H1 (cell line): ENCODE data around the gene CTNS. TPM values are rescaled to one million over a fixed set of nuclear protein-coding genes. Genes with fewer than 3 reads are reported as not detected.

Experiments used
- CTCF ChIA-PET: fragments of 300-600 bp; sonication (Branson Sonifier 250); formaldehyde crosslinking; loops from one replicate; lab custom pipeline; 2021; ENCODE audit not compliant: partially characterized antibody; lab: Charles Lee
- POLR2A ChIA-PET: fragments of 300-600 bp; sonication (Branson Sonifier 250); formaldehyde crosslinking; loops from one replicate; lab custom pipeline; 2021; ENCODE audit warnings: inconsistent platforms; ENCODE audit not compliant: partially characterized antibody; lab: Charles Lee
- DNase-seq, 2 experiments: peaks; one replicate each; pipeline versions ENCODE4 v3.0.0 to v3.0.0-alpha.2; 2010 to 2022; ENCODE audit warnings: low spot score in 2 of 2, low read depth in 1 of 2, mixed read lengths in 1 of 2
- FAIRE-seq: peaks from 2 replicates; lab custom pipeline; 2011; peaks lifted over from hg19 to GRCh38; lab: Jason Lieb, UNC
- H2AFZ ChIP-seq: 2 replicates; pipeline ENCODE4 v1.8.1; 2012; ENCODE audit warnings: low read length, inconsistent platforms
- H2AK5ac ChIP-seq: 2 replicates; pipeline ENCODE4 v1.6.1; 2013; ENCODE audit warnings: low read depth, low read length
- H2BK120ac ChIP-seq: replicated peaks from 2 replicates; pipeline ENCODE3; 2013; ENCODE audit warnings: low read depth, low read length, inconsistent platforms
- H2BK12ac ChIP-seq: 2 replicates; pipeline ENCODE4 v1.6.1; 2013; ENCODE audit warnings: low read depth, low read length
- H2BK15ac ChIP-seq: 2 replicates; pipeline ENCODE4 v1.6.1; 2013; ENCODE audit warnings: low read length
- H2BK20ac ChIP-seq: 2 replicates; pipeline ENCODE4 v1.6.1; 2013; ENCODE audit warnings: low read length
- H2BK5ac ChIP-seq: 2 replicates; pipeline ENCODE4 v1.6.1; 2013; ENCODE audit warnings: low read depth, low read length
- H3K14ac ChIP-seq: 2 replicates; pipeline ENCODE4 v1.6.1; 2013; ENCODE audit warnings: inconsistent platforms; ENCODE audit not compliant: insufficient read length
- H3K18ac ChIP-seq: 2 replicates; pipeline ENCODE4 v1.6.1; 2013; ENCODE audit warnings: low read length; ENCODE audit errors: extremely low read depth
- H3K23ac ChIP-seq: 2 replicates; pipeline ENCODE4 v1.6.1; 2013; ENCODE audit warnings: inconsistent platforms; ENCODE audit not compliant: insufficient read length
- H3K23me2 ChIP-seq: 2 replicates; pipeline ENCODE4 v1.6.1; 2013; ENCODE audit warnings: low read depth, low read length
- H3K27ac ChIP-seq: 2 replicates; pipeline ENCODE4 v1.6.1; 2011; ENCODE audit warnings: low read depth, low read length, inconsistent platforms
- H3K27me3 ChIP-seq, 4 experiments: replicated peaks in 1 of 4; 1 replicate in 1 of 4; 2 replicates in 3 of 4; pipeline versions ENCODE4 v1.6.1 to v1.8.1; 2011 to 2013; ENCODE audit warnings: low read length in 3 of 4, mild to moderate bottlenecking in 3 of 4, inconsistent platforms in 2 of 4, mixed read lengths in 2 of 4, moderate library complexity in 1 of 4; ENCODE audit not compliant: control insufficient read depth in 3 of 4, insufficient read depth in 3 of 4; ENCODE audit errors: extremely low read depth in 1 of 4
- H3K36me3 ChIP-seq, 4 experiments: 2 replicates each; pipeline versions ENCODE4 v1.6.1 to v1.8.1; 2011 to 2013; ENCODE audit warnings: mild to moderate bottlenecking in 4 of 4, low read length in 3 of 4, moderate library complexity in 2 of 4, control low read depth in 1 of 4, inconsistent platforms in 1 of 4; ENCODE audit not compliant: insufficient read depth in 4 of 4, control insufficient read depth in 2 of 4
- H3K4ac ChIP-seq: replicated peaks from 2 replicates; pipeline ENCODE3; 2013; ENCODE audit warnings: low read length, low read depth, mixed read lengths, inconsistent platforms; ENCODE audit not compliant: insufficient read length
- H3K4me1 ChIP-seq, 4 experiments: replicated peaks in 1 of 4; 1 replicate in 1 of 4; 2 replicates in 3 of 4; pipeline versions ENCODE4 v1.6.1 to v1.8.1; 2011 to 2013; ENCODE audit warnings: low read length in 3 of 4, inconsistent platforms in 2 of 4, mixed read lengths in 1 of 4; ENCODE audit not compliant: insufficient read depth in 4 of 4, control insufficient read depth in 3 of 4
- H3K4me2 ChIP-seq, 2 experiments: 2 replicates each; pipeline versions ENCODE4 v1.6.1 to v1.8.1; 2011 to 2013; ENCODE audit warnings: low read depth in 2 of 2, low read length in 2 of 2, control low read depth in 1 of 2, inconsistent platforms in 1 of 2, mild to moderate bottlenecking in 1 of 2; ENCODE audit not compliant: insufficient read depth in 1 of 2
- H3K4me3 ChIP-seq, 4 experiments: fragments of 200-600, 300-600 bp in 1 of 4; sonication (generic), shearing (Covaris generic), sonication (Bioruptor Twin) in 1 of 4; 2 replicates each; pipeline versions ENCODE4 v1.5.1 to v1.8.1; 2011 to 2016; ENCODE audit warnings: low read length in 4 of 4, low read depth in 3 of 4, control low read depth in 2 of 4, inconsistent platforms in 2 of 4, mild to moderate bottlenecking in 2 of 4, mixed read lengths in 1 of 4, moderate library complexity in 1 of 4; ENCODE audit not compliant: insufficient read depth in 2 of 4; ENCODE audit errors: extremely low read depth in 1 of 4
- H3K56ac ChIP-seq: replicated peaks from 2 replicates; pipeline ENCODE3; 2013; ENCODE audit warnings: low read depth, mild to moderate bottlenecking, mixed read lengths, low read length, inconsistent platforms; ENCODE audit not compliant: insufficient read length
- H3K79me1 ChIP-seq: 2 replicates; pipeline ENCODE4 v1.6.1; 2013; ENCODE audit warnings: low read depth, low read length, control low read depth
- H3K79me2 ChIP-seq, 2 experiments: 2 replicates each; pipeline versions ENCODE4 v1.6.1 to v1.8.1; 2012 to 2013; ENCODE audit warnings: low read length in 2 of 2, mild to moderate bottlenecking in 2 of 2, inconsistent platforms in 1 of 2; ENCODE audit not compliant: insufficient read depth in 2 of 2, control insufficient read depth in 1 of 2
- H3K9ac ChIP-seq, 4 experiments: replicated peaks in 1 of 4; 1 replicate in 1 of 4; 2 replicates in 3 of 4; pipeline versions ENCODE4 v1.6.1 to v1.8.1; 2011 to 2013; ENCODE audit warnings: low read depth in 3 of 4, low read length in 3 of 4, control low read depth in 2 of 4, mild to moderate bottlenecking in 2 of 4, moderate library complexity in 2 of 4, inconsistent platforms in 1 of 4; ENCODE audit errors: extremely low read depth in 1 of 4
- H3K9me3 ChIP-seq, 2 experiments: 2 replicates each; pipeline versions ENCODE4 v1.6.1 to v1.8.1; 2012 to 2013; ENCODE audit warnings: mild to moderate bottlenecking in 2 of 2, moderate library complexity in 2 of 2, control low read depth in 1 of 2, inconsistent platforms in 1 of 2, low read depth in 1 of 2, low read length in 1 of 2, mixed read lengths in 1 of 2; ENCODE audit not compliant: insufficient read depth in 2 of 2
- H4K20me1 ChIP-seq, 2 experiments: replicated peaks in 1 of 2; 2 replicates each; pipeline versions ENCODE3 to v1.8.1; 2011 to 2013; ENCODE audit warnings: inconsistent platforms in 2 of 2, low read length in 2 of 2, mild to moderate bottlenecking in 1 of 2; ENCODE audit not compliant: insufficient read depth in 2 of 2, control insufficient read depth in 1 of 2
- H4K5ac ChIP-seq: 2 replicates; pipeline ENCODE4 v1.6.1; 2013; ENCODE audit warnings: low read length, low read depth, mixed read lengths, inconsistent platforms; ENCODE audit not compliant: insufficient read length
- H4K8ac ChIP-seq: 2 replicates; pipeline ENCODE4 v1.8.0; 2013; ENCODE audit warnings: mild to moderate bottlenecking, moderate library complexity, low read length, inconsistent platforms; ENCODE audit not compliant: insufficient read depth; ENCODE audit errors: extremely low read depth
- H4K91ac ChIP-seq: replicated peaks from 2 replicates; pipeline ENCODE3; 2013; ENCODE audit warnings: low read length, mixed read lengths, inconsistent platforms; ENCODE audit not compliant: insufficient read length
- CTBP2 ChIP-seq: IDR thresholded peaks from 2 replicates; pipeline ENCODE4 v1.7.0; 2011; ENCODE audit warnings: borderline replicate concordance, mild to moderate bottlenecking, moderate library complexity, mixed read lengths, low read length; ENCODE audit not compliant: insufficient read depth, insufficient read length
- RBBP5 ChIP-seq: IDR thresholded peaks from 2 replicates; pipeline ENCODE4 v1.7.1; 2012; ENCODE audit warnings: low read depth, mild to moderate bottlenecking, inconsistent platforms, low read length, moderate library complexity, borderline replicate concordance
- SAP30 ChIP-seq: fragments of 300-600 bp; sonication (generic); IDR thresholded peaks from 2 replicates; pipeline ENCODE4 v1.7.1; 2012; ENCODE audit warnings: low read length, moderate library complexity, mild to moderate bottlenecking, inconsistent platforms; ENCODE audit not compliant: insufficient read depth, insufficient replicate concordance
- SIN3A ChIP-seq, 2 experiments: IDR thresholded peaks in 1 of 2; conservative IDR thresholded peaks in 1 of 2; 2 replicates each; pipeline ENCODE4 v1.6.1; 2011 to 2012; ENCODE audit warnings: low read length in 2 of 2, improper control_type of control experiment in 1 of 2, low read depth in 1 of 2, mild to moderate bottlenecking in 1 of 2
- SRF ChIP-seq: IDR thresholded peaks from 2 replicates; pipeline ENCODE4 v1.6.1; 2011; ENCODE audit warnings: mild to moderate bottlenecking, low read depth, low read length, moderate library complexity
- TCF12 ChIP-seq: IDR thresholded peaks from 2 replicates; pipeline ENCODE4 v1.6.1; 2011; ENCODE audit warnings: low read depth, mild to moderate bottlenecking, low read length
- WGBS, 2 experiments: shearing (Covaris generic) in 1 of 2; methylation state at CpG; one replicate each; pipeline versions ENCODE4 v1.1.6 to v1.1.7; 2013 to 2015; ENCODE audit warnings: low lambda C conversion rate in 2 of 2, mixed read lengths in 2 of 2, inconsistent platforms in 1 of 2, low coverage in 1 of 2, missing lambda C conversion rate in 1 of 2; ENCODE audit not compliant: insufficient replicate concordance in 2 of 2, insufficient coverage in 1 of 2, insufficient read length in 1 of 2; ENCODE audit errors: extremely low coverage in 1 of 2, missing lambda C conversion rate in 1 of 2; 5-methylcytosine and 5-hydroxymethylcytosine counted together
- polyA plus RNA-seq, 7 experiments: library from polyadenylated mRNA; depleted of rRNA in 3 of 7; stranded (reverse) in 5 of 7; unstranded in 2 of 7; fragments of >200 nt in 5 of 7; fragments of 200-250 nt in 2 of 7; gene quantifications; 1 replicate in 5 of 7; 2 replicates in 1 of 7; 4 replicates in 1 of 7; pipeline versions ENCODE4 v1.2.1 to v1.2.3, GENCODE V29; 2011 to 2013; ENCODE audit warnings: missing spikeins in 2 of 7, mixed read lengths in 2 of 7
- total RNA-seq: library from RNA; stranded (reverse); fragmentation: NEBNext Ultra II Directional; extraction: Animal tissue kit (Norgen Biotek cat#: 25700); gene quantifications from 2 replicates; pipeline ENCODE4 v1.2.1, GENCODE V29; 2021
- TF ChIP-seq, protein P1 (sequence below): IDR thresholded peaks from 2 replicates; pipeline ENCODE4 v1.6.1; 2011; ENCODE audit warnings: low read length, improper control_type of control experiment

CTNS gene
- total and polyA plus RNA-seq, 2 of the 8 experiments (the other 6 are each of a cell fraction or from before 2014, with no cell fraction given), result 11.6 to 12.9 TPM

- Histone ChIP-seq H3K14ac (no peak overlapping the region), H3K27ac (no peak overlapping the region), H3K4me1 (no peaks in the 10 kb centered on the region), H3K4me3 (no peak overlapping the region), H3K23ac (no peak overlapping the region), H4K20me1 (peaks cover 3 to 4% of the 10 kb centered on the region in 2 experiments), H2BK5ac (no peak overlapping the region), H2AK5ac (no peak overlapping the region), H2AFZ (no peak overlapping the region), H3K4me2 (no peak overlapping the region), H2BK120ac (no peak overlapping the region), H4K91ac (no peak overlapping the region), H3K4ac (no peak overlapping the region), H2BK12ac (no peak overlapping the region), H2BK15ac (no peak overlapping the region), H3K9ac (no peak overlapping the region), H3K79me1 (no peaks in the 10 kb centered on the region), H3K56ac (no peak overlapping the region), H3K79me2 (no peaks in the 10 kb centered on the region), H3K36me3 (peaks cover 7 to 55% (median 34%) of the 10 kb centered on the region in 4 experiments; a peak in 7 of 8 replicates), H3K27me3 (no peaks in the 10 kb centered on the region), H3K23me2 (no peaks in the 10 kb centered on the region), H2BK20ac (no peak overlapping the region), H4K5ac (no peak overlapping the region), H3K9me3 (peaks cover 0 to 4% of the 10 kb centered on the region in 2 experiments; a peak in 1 of 4 replicates), H4K8ac (no peak overlapping the region; the same call in 1 of the 2 replicates), H3K18ac (no peak overlapping the region)
- CTCF ChIA-PET, result interaction anchor here (0.6 to 1.7 kb wide), 4 partner anchors 9 to 37 kb away, joined by 3 to 4 read pairs (median 3); no protein-coding TSS in a partner anchor
- no peak for FAIRE-seq
- WGBS, 2 experiments, result 94% methylated on average over 10 of the region's 10 CpGs; no CpG with 5 or more reads in 1 of the 2 experiments
- POLR2A ChIA-PET, result no interaction called here
- DNase-seq, result no peak
- TF ChIP-seq TCF12, result no peak
- TF ChIP-seq SIN3A (conservative IDR thresholded peaks at IDR 0.05 in 1 of 2, IDR thresholded peaks at IDR 0.05 in 1 of 2; ENCODE audit: low read depth in 1 of 2, low read length in 2 of 2), result no peak
- TF ChIP-seq, protein P1, sequence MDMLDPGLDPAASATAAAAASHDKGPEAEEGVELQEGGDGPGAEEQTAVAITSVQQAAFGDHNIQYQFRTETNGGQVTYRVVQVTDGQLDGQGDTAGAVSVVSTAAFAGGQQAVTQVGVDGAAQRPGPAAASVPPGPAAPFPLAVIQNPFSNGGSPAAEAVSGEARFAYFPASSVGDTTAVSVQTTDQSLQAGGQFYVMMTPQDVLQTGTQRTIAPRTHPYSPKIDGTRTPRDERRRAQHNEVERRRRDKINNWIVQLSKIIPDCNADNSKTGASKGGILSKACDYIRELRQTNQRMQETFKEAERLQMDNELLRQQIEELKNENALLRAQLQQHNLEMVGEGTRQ, result no peak
- TF ChIP-seq RBBP5, result no peak
- no peak for TF ChIP-seq SAP30
- no peak for TF ChIP-seq CTBP2
- no peak for TF ChIP-seq SRF
These were observed 26.9 kb upstream of the CTNS start for GRCh38 chr17:3609689-3610088.
